Stomach (tissue), 4 donors: Measurements from ENCODE around the gene PLA2G3.

ENCODE experiments used
- EP300 ChIP-seq: sonication (generic); formaldehyde crosslinking; IDR thresholded peaks from one replicate; pipeline ENCODE4 v1.6.1; 2017; ENCODE audit warnings: antibody characterized with exemption
- POLR2A ChIP-seq, 4 donors: fragments of 450-650 bp; IDR thresholded peaks; one replicate each; pipeline ENCODE4 v1.6.1; 2016; ENCODE audit warnings: antibody characterized with exemption in 4 of 4, control low read depth in 2 of 4, mild to moderate bottlenecking in 1 of 4, moderate library complexity in 1 of 4
- POLR2AphosphoS5 ChIP-seq, 3 donors: sonication (generic); formaldehyde crosslinking; IDR thresholded peaks; one replicate each; pipeline ENCODE4 v1.6.1; 2016; ENCODE audit warnings: antibody characterized with exemption in 3 of 3
- TF ChIP-seq, protein P1 (sequence below), 7 experiments: fragments of 450-650 bp in 4 of 7; fragments of 200-600 bp in 3 of 7; sonication (generic) in 3 of 7; IDR thresholded peaks; one replicate each; pipeline ENCODE4 v1.5.1; 2016 to 2019; ENCODE audit warnings: antibody characterized with exemption in 7 of 7, control low read depth in 2 of 7, mild to moderate bottlenecking in 1 of 7

DNA sequence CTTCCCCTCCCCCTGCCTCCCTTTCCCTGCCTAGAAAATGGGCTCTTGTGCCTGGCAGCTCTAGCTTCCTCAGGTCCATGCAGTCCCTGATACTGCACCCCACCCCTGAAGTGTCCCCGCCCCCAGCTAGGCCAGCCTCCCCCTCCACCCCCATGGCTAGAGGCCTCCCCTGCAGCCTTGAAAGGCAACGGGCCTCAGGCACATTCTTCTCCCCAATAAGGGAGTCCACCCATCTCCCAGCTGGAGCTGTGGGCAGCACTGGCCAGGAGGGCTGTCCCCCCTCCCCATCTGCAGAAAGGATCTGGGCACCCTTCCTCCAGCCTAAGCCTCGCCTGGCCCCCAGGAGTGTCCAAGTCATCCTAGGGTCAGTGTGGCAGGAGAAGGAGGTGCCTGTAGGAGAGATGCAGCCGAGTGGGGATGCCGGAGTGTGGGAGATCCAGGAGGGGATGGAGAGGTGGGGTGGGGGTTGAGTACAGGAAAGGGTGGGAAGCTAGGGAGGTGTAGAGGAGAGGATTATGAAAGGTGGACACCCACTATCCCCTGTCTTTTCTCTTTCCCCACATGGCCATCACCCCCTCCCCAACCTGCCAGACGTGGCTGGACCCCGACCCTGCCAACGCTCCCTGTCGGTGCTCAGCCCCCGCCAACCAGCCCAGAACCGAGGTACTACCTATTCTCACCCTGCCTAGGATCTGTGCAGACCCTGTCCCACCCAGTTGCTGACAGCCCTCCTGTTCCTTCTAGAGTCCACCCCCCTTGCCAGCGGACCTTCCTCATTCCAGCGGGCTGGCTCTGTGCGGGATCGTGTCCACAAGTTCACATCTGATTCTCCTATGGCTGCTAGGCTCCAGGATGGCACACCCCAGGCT is 49.9 kb downstream of the PLA2G3 start:
- TF ChIP-seq, protein P1, sequence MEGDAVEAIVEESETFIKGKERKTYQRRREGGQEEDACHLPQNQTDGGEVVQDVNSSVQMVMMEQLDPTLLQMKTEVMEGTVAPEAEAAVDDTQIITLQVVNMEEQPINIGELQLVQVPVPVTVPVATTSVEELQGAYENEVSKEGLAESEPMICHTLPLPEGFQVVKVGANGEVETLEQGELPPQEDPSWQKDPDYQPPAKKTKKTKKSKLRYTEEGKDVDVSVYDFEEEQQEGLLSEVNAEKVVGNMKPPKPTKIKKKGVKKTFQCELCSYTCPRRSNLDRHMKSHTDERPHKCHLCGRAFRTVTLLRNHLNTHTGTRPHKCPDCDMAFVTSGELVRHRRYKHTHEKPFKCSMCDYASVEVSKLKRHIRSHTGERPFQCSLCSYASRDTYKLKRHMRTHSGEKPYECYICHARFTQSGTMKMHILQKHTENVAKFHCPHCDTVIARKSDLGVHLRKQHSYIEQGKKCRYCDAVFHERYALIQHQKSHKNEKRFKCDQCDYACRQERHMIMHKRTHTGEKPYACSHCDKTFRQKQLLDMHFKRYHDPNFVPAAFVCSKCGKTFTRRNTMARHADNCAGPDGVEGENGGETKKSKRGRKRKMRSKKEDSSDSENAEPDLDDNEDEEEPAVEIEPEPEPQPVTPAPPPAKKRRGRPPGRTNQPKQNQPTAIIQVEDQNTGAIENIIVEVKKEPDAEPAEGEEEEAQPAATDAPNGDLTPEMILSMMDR (IDR thresholded peaks at IDR 0.05) = no peak
- TF ChIP-seq EP300 (peak; percentile 44), POLR2A (IDR thresholded peaks at IDR 0.05) (no peak), POLR2AphosphoS5 (IDR thresholded peaks at IDR 0.05) (peak in 2 of 3 donors; percentile 23 to 90)
